Measurements from ENCODE around the gene LRFN5. TPM values are rescaled to one million over a fixed set of nuclear protein-coding genes. Genes with fewer than 3 reads are reported as not detected.

LRFN5 gene
- total RNA-seq, 3 donors from 2014 or later (not counting 1 experiment from before 2014, with no cell fraction given) = not detected

DNA sequence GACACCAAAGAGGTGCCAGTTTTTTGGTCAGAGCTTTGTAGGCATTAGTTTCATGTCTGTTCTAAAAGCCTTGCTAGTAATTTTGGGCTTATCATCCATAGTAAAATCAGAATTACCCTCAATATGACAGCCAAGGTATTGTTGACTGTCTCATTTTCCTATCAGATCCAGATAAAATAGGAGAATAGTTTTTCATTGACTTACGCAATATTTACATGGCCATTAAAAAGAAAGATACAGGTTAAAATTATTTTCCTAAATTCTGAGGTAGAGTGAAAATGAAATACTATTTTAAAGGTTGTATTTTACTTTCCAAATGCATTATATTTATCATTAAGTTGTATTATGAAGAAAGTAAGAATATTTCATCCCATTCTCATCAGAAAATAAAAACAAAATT lies 203.7 kb downstream of the LRFN5 start:
- H3K36me3 Mint-ChIP-seq = no peaks in the 10 kb centered on the region
- no peaks in the 10 kb centered on the region for H3K36me3 ChIP-seq (ENCODE audit: control insufficient read depth, insufficient read depth, low read length)
- peaks cover 9 to 13% of the 10 kb centered on the region in 2 donors for H3K9me3 Mint-ChIP-seq
- no peak overlapping the region for H3K4me3 Mint-ChIP-seq
- no peaks in the 10 kb centered on the region for H3K4me1 Mint-ChIP-seq
- intact Hi-C loops (cut with micrococcal nuclease) = no loop called here
- no peak overlapping the region for H3K4me3 ChIP-seq (ENCODE audit: low read length)
- DNase-seq (no peak), ATAC-seq (no peak)
- no peaks in the 10 kb centered on the region for H3K27me3 Mint-ChIP-seq (ENCODE audit: low read depth in 2 of 2)
- H3K27me3 ChIP-seq (ENCODE audit: control insufficient read depth, insufficient read depth, low read length) = no peaks in the 10 kb centered on the region
- TF ChIP-seq, protein P1, sequence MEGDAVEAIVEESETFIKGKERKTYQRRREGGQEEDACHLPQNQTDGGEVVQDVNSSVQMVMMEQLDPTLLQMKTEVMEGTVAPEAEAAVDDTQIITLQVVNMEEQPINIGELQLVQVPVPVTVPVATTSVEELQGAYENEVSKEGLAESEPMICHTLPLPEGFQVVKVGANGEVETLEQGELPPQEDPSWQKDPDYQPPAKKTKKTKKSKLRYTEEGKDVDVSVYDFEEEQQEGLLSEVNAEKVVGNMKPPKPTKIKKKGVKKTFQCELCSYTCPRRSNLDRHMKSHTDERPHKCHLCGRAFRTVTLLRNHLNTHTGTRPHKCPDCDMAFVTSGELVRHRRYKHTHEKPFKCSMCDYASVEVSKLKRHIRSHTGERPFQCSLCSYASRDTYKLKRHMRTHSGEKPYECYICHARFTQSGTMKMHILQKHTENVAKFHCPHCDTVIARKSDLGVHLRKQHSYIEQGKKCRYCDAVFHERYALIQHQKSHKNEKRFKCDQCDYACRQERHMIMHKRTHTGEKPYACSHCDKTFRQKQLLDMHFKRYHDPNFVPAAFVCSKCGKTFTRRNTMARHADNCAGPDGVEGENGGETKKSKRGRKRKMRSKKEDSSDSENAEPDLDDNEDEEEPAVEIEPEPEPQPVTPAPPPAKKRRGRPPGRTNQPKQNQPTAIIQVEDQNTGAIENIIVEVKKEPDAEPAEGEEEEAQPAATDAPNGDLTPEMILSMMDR (IDR thresholded peaks at IDR 0.05) = no peak
- H3K27ac ChIP-seq (ENCODE audit: low read length) = no peak overlapping the region
- no CpG with 5 or more reads among the region's 1 CpG for WGBS (ENCODE audit: insufficient coverage)
- no peak overlapping the region for H3K27ac Mint-ChIP-seq
- no peaks in the 10 kb centered on the region for H3K4me1 ChIP-seq (ENCODE audit: control insufficient read depth, insufficient read depth, low read length)
- H3K9me3 ChIP-seq (ENCODE audit: control insufficient read depth, insufficient read depth, low read length) = no peaks in the 10 kb centered on the region

DNA sequence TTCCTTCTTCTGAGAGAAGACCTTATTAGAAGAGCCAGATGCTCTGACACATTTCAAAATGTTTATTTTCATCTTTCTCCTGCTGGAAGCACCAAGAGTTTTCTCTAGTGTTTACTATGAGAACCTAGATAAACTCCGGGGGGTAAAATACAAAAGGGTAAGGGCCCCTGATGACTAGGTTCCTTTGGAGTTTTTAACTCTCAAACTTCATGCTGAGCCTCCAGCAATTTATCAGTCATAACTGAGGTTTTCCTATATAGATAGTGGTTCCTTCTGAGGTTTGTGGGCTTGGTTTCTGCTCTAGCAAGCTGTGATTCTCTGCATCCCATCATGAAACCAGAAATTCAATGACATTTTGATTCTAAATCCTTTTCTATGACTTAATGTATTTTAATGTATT lies 210.9 kb downstream of the LRFN5 start:
- no peaks in the 10 kb centered on the region for H3K27me3 Mint-ChIP-seq (ENCODE audit: low read depth in 2 of 2)
- H3K36me3 Mint-ChIP-seq = no peaks in the 10 kb centered on the region
- Histone ChIP-seq H3K27ac (ENCODE audit: low read length) (no peak overlapping the region), H3K9me3 (ENCODE audit: control insufficient read depth, insufficient read depth, low read length) (no peaks in the 10 kb centered on the region), H3K4me1 (ENCODE audit: control insufficient read depth, insufficient read depth, low read length) (no peaks in the 10 kb centered on the region), H3K4me3 (ENCODE audit: low read length) (no peak overlapping the region), H3K36me3 (ENCODE audit: control insufficient read depth, insufficient read depth, low read length) (no peaks in the 10 kb centered on the region), H3K27me3 (ENCODE audit: control insufficient read depth, insufficient read depth, low read length) (no peaks in the 10 kb centered on the region)
- H3K9me3 Mint-ChIP-seq = peaks cover 21 to 23% of the 10 kb centered on the region in 2 donors
- ATAC-seq (no peak), DNase-seq (no peak)
- no peak overlapping the region for H3K4me3 Mint-ChIP-seq
- H3K27ac Mint-ChIP-seq = no peak overlapping the region
- no peaks in the 10 kb centered on the region for H3K4me1 Mint-ChIP-seq
- intact Hi-C loops (cut with micrococcal nuclease) = no loop called here
- 93% methylated on average over 1 of the region's 1 CpG for WGBS (ENCODE audit: insufficient coverage)
- TF ChIP-seq, protein P1 (IDR thresholded peaks at IDR 0.05) = no peak

DNA sequence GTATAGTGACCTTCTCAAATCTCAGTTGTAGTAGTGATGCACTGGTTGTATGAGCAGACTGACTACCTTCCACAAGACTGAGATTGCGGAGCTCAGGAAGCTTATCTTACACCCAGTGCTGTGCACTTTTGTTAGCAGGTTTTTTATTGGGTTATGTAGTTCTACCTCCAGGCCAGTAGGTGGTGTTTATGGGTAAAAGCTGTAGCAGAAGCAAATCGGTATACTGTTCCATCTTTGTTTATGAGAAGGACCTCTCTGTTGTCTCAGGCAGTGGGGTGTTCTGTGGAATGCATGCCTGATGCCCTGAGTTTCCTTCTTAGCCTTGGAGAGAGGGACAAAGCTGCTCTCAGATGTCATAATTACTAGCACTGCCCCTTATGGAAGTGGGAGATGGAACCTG lies 217.8 kb downstream of the LRFN5 start:
- H3K9me3 ChIP-seq (ENCODE audit: control insufficient read depth, insufficient read depth, low read length) = peaks cover 8% of the 10 kb centered on the region
- Mint-ChIP-seq H3K9me3 (peaks cover 20 to 25% of the 10 kb centered on the region in 2 donors), H3K27me3 (ENCODE audit: low read depth in 2 of 2) (no peaks in the 10 kb centered on the region), H3K36me3 (peaks cover 15% of the 10 kb centered on the region), H3K27ac (no peak overlapping the region), H3K4me1 (no peaks in the 10 kb centered on the region), H3K4me3 (no peak overlapping the region)
- intact Hi-C loops (cut with micrococcal nuclease) = no loop called here
- no peak for ATAC-seq
- H3K27me3 ChIP-seq (ENCODE audit: control insufficient read depth, insufficient read depth, low read length) = no peaks in the 10 kb centered on the region
- DNase-seq = no peak
- no peaks in the 10 kb centered on the region for H3K36me3 ChIP-seq (ENCODE audit: control insufficient read depth, insufficient read depth, low read length)
- WGBS (ENCODE audit: insufficient coverage) = 85% methylated on average over 2 of the region's 2 CpGs
- no peak overlapping the region for H3K4me3 ChIP-seq (ENCODE audit: low read length)
- H3K4me1 ChIP-seq (ENCODE audit: control insufficient read depth, insufficient read depth, low read length) = no peaks in the 10 kb centered on the region
- H3K27ac ChIP-seq (ENCODE audit: low read length) = no peak overlapping the region
- TF ChIP-seq, protein P1 (IDR thresholded peaks at IDR 0.05) = no peak

DNA sequence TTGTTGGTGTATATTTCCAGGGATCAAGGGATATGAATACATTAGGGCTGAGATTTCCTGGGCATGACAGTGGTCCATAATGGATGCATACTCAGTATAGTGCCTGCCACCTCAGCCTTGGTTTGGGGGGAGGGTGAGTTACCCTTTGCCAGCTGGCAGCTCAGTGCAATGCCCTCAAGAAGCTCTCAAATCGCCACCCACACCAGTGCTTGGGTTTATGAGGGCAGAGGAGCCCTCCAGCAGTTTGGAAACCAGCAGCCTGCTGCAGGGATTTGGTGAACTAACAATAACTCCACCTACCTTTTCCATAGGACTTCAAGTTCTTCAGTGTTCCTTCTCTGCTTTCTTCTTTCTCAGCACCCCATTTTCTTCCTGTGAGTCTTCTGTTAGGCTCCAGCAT lies 218.9 kb downstream of the LRFN5 start:
- intact Hi-C loops (cut with micrococcal nuclease) = no loop called here
- Histone ChIP-seq H3K4me3 (ENCODE audit: low read length) (no peak overlapping the region), H3K9me3 (ENCODE audit: control insufficient read depth, insufficient read depth, low read length) (peaks cover 10% of the 10 kb centered on the region), H3K27ac (ENCODE audit: low read length) (no peak overlapping the region), H3K36me3 (ENCODE audit: control insufficient read depth, insufficient read depth, low read length) (no peaks in the 10 kb centered on the region), H3K4me1 (ENCODE audit: control insufficient read depth, insufficient read depth, low read length) (no peaks in the 10 kb centered on the region), H3K27me3 (ENCODE audit: control insufficient read depth, insufficient read depth, low read length) (no peaks in the 10 kb centered on the region)
- H3K4me1 Mint-ChIP-seq = no peaks in the 10 kb centered on the region
- ATAC-seq = no peak
- H3K9me3 Mint-ChIP-seq = peaks cover 18 to 23% of the 10 kb centered on the region in 2 donors
- TF ChIP-seq, protein P1 (IDR thresholded peaks at IDR 0.05) = no peak
- no peak for DNase-seq
- H3K27me3 Mint-ChIP-seq (ENCODE audit: low read depth in 2 of 2) = no peaks in the 10 kb centered on the region
- no peak overlapping the region for H3K27ac Mint-ChIP-seq
- 91% methylated on average over 1 of the region's 1 CpG for WGBS (ENCODE audit: insufficient coverage)
- no peak overlapping the region for H3K4me3 Mint-ChIP-seq
- peaks cover 15% of the 10 kb centered on the region for H3K36me3 Mint-ChIP-seq

All from natural killer cell (primary cell).